ENCODE results near the gene FBXO38.

The FBXO38 gene

GRCh38 chr5:148395031-148395430 is 11.3 kb downstream of the FBXO38 start:
- H3K36me3 ChIP-seq (ENCODE audit: control insufficient read depth in 1 of 2, insufficient read depth in 2 of 2, low read length in 2 of 2): peaks cover 2 to 6% of the 10 kb centered on the region in 2 experiments
- no peak overlapping the region for H3K27ac ChIP-seq (ENCODE audit: low read depth, low read length)
- no peak overlapping the region for H3K4me2 ChIP-seq (ENCODE audit: low read length)
- no CpG with 5 or more reads among the region's 2 CpGs for WGBS (ENCODE audit: extremely low coverage, insufficient coverage, insufficient read length)
- no peak overlapping the region for H3K9ac ChIP-seq (ENCODE audit: low read length)
- DNase-seq: no peak
- H3K79me1 ChIP-seq (ENCODE audit: low read length): no peaks in the 10 kb centered on the region
- no peak overlapping the region for H4K12ac ChIP-seq (ENCODE audit: low read depth, low read length)
- H3K4ac ChIP-seq (ENCODE audit: low read depth, low read length): no peak overlapping the region
- no peak overlapping the region for H2BK5ac ChIP-seq (ENCODE audit: low read depth, low read length, poor library complexity)
- H2BK12ac ChIP-seq (ENCODE audit: low read length): no peak overlapping the region
- H3K27me3 ChIP-seq (ENCODE audit: insufficient read depth, low read length): no peaks in the 10 kb centered on the region
- no peak overlapping the region for H3K14ac ChIP-seq (ENCODE audit: low read length)
- no peak overlapping the region for H2AFZ ChIP-seq (ENCODE audit: insufficient read depth, low read length, poor library complexity)
- H3K4me1 ChIP-seq (ENCODE audit: control insufficient read depth in 1 of 2, insufficient read depth in 2 of 2, low read length in 2 of 2): peaks cover 2 to 4% of the 10 kb centered on the region in 2 experiments
- no peak overlapping the region for H3K4me3 ChIP-seq (ENCODE audit: low read depth, low read length)
- H3K9me3 ChIP-seq (ENCODE audit: insufficient read depth, low read depth, low read length): no peaks in the 10 kb centered on the region
- H2BK120ac ChIP-seq (ENCODE audit: insufficient read depth, low read length, poor library complexity): no peak overlapping the region
- no peaks in the 10 kb centered on the region for H3K79me2 ChIP-seq (ENCODE audit: control insufficient read depth, insufficient read depth, low read length, poor library complexity)
- no peak overlapping the region for H3K18ac ChIP-seq (ENCODE audit: low read length)
- H4K8ac ChIP-seq (ENCODE audit: low read depth, low read length): no peak overlapping the region
- no peak overlapping the region for H2AK5ac ChIP-seq (ENCODE audit: low read length)
- no peak overlapping the region for H4K91ac ChIP-seq (ENCODE audit: low read depth, low read length)
- no peak overlapping the region for H3K23ac ChIP-seq (ENCODE audit: low read length)

GRCh38 chr5:148397968-148398595 is 14.3 kb downstream of the FBXO38 start:
- H3K79me2 ChIP-seq (ENCODE audit: control insufficient read depth, insufficient read depth, low read length, poor library complexity): no peaks in the 10 kb centered on the region
- no CpG with 5 or more reads among the region's 3 CpGs for WGBS (ENCODE audit: extremely low coverage, insufficient coverage, insufficient read length)

GRCh38 chr5:148398698-148399121 is 15.0 kb downstream of the FBXO38 start:
- no CpG with 5 or more reads among the region's 5 CpGs for WGBS (ENCODE audit: extremely low coverage, insufficient coverage, insufficient read length)
- DNase-seq: no peak
- H2AFZ ChIP-seq (ENCODE audit: insufficient read depth, low read length, poor library complexity): no peak overlapping the region
- no peak overlapping the region for H3K27ac ChIP-seq (ENCODE audit: low read depth, low read length)
- H4K8ac ChIP-seq (ENCODE audit: low read depth, low read length): no peak overlapping the region
- H4K12ac ChIP-seq (ENCODE audit: low read depth, low read length): no peak overlapping the region
- peaks cover 2 to 4% of the 10 kb centered on the region in 2 experiments for H3K4me1 ChIP-seq (ENCODE audit: control insufficient read depth in 1 of 2, insufficient read depth in 2 of 2, low read length in 2 of 2)
- no peak overlapping the region for H3K4ac ChIP-seq (ENCODE audit: low read depth, low read length)
- H3K9ac ChIP-seq (ENCODE audit: low read length): no peak overlapping the region
- H2AK5ac ChIP-seq (ENCODE audit: low read length): no peak overlapping the region
- no peaks in the 10 kb centered on the region for H3K27me3 ChIP-seq (ENCODE audit: insufficient read depth, low read length)
- H2BK5ac ChIP-seq (ENCODE audit: low read depth, low read length, poor library complexity): no peak overlapping the region
- peaks cover 4 to 11% of the 10 kb centered on the region in 2 experiments for H3K36me3 ChIP-seq (ENCODE audit: control insufficient read depth in 1 of 2, insufficient read depth in 2 of 2, low read length in 2 of 2)
- H3K79me2 ChIP-seq (ENCODE audit: control insufficient read depth, insufficient read depth, low read length, poor library complexity): no peaks in the 10 kb centered on the region
- H3K9me3 ChIP-seq (ENCODE audit: insufficient read depth, low read depth, low read length): no peaks in the 10 kb centered on the region
- H3K23ac ChIP-seq (ENCODE audit: low read length): no peak overlapping the region
- no peak overlapping the region for H4K91ac ChIP-seq (ENCODE audit: low read depth, low read length)
- H2BK120ac ChIP-seq (ENCODE audit: insufficient read depth, low read length, poor library complexity): no peak overlapping the region
- H3K18ac ChIP-seq (ENCODE audit: low read length): no peak overlapping the region
- H3K79me1 ChIP-seq (ENCODE audit: low read length): no peaks in the 10 kb centered on the region
- no peak overlapping the region for H3K14ac ChIP-seq (ENCODE audit: low read length)
- H2BK12ac ChIP-seq (ENCODE audit: low read length): no peak overlapping the region
- no peak overlapping the region for H3K4me2 ChIP-seq (ENCODE audit: low read length)
- no peak overlapping the region for H3K4me3 ChIP-seq (ENCODE audit: low read depth, low read length)

More at GRCh38 chr5:148397968-148398595, 14.3 kb downstream of the FBXO38 start:
- H4K91ac ChIP-seq (ENCODE audit: low read depth, low read length): no peak overlapping the region
- no peak overlapping the region for H3K4me3 ChIP-seq (ENCODE audit: low read depth, low read length)
- H3K27me3 ChIP-seq (ENCODE audit: insufficient read depth, low read length): no peaks in the 10 kb centered on the region
- no peak overlapping the region for H2BK5ac ChIP-seq (ENCODE audit: low read depth, low read length, poor library complexity)
- DNase-seq: peak in 1 of 2 donors; percentile 55
- no peak overlapping the region for H3K4ac ChIP-seq (ENCODE audit: low read depth, low read length)
- no peak overlapping the region for H3K18ac ChIP-seq (ENCODE audit: low read length)
- H2BK120ac ChIP-seq (ENCODE audit: insufficient read depth, low read length, poor library complexity): no peak overlapping the region
- H3K27ac ChIP-seq (ENCODE audit: low read depth, low read length): no peak overlapping the region
- H4K12ac ChIP-seq (ENCODE audit: low read depth, low read length): no peak overlapping the region
- H4K8ac ChIP-seq (ENCODE audit: low read depth, low read length): no peak overlapping the region
- no peak overlapping the region for H2AK5ac ChIP-seq (ENCODE audit: low read length)
- H2AFZ ChIP-seq (ENCODE audit: insufficient read depth, low read length, poor library complexity): no peak overlapping the region
- H3K9ac ChIP-seq (ENCODE audit: low read length): no peak overlapping the region
- no peak overlapping the region for H3K23ac ChIP-seq (ENCODE audit: low read length)
- no peaks in the 10 kb centered on the region for H3K79me1 ChIP-seq (ENCODE audit: low read length)
- peaks cover 4 to 11% of the 10 kb centered on the region in 2 experiments for H3K36me3 ChIP-seq (ENCODE audit: control insufficient read depth in 1 of 2, insufficient read depth in 2 of 2, low read length in 2 of 2)
- H3K4me1 ChIP-seq (ENCODE audit: control insufficient read depth in 1 of 2, insufficient read depth in 2 of 2, low read length in 2 of 2): peaks cover 2 to 4% of the 10 kb centered on the region in 2 experiments
- H3K9me3 ChIP-seq (ENCODE audit: insufficient read depth, low read depth, low read length): no peaks in the 10 kb centered on the region
- peak overlapping the region; percentile 34 for H3K4me2 ChIP-seq (ENCODE audit: low read length)
- H2BK12ac ChIP-seq (ENCODE audit: low read length): no peak overlapping the region
- H3K14ac ChIP-seq (ENCODE audit: low read length): no peak overlapping the region

- H3K18ac ChIP-seq (ENCODE audit: low read length): no peak overlapping the region
- no CpG with 5 or more reads among the region's 2 CpGs for WGBS (ENCODE audit: extremely low coverage, insufficient coverage, insufficient read length)
- no peak overlapping the region for H2BK5ac ChIP-seq (ENCODE audit: low read depth, low read length, poor library complexity)
- H2AFZ ChIP-seq (ENCODE audit: insufficient read depth, low read length, poor library complexity): no peak overlapping the region
- H4K91ac ChIP-seq (ENCODE audit: low read depth, low read length): no peak overlapping the region
- no peaks in the 10 kb centered on the region for H3K79me1 ChIP-seq (ENCODE audit: low read length)
- no peak overlapping the region for H2BK120ac ChIP-seq (ENCODE audit: insufficient read depth, low read length, poor library complexity)
- H2BK12ac ChIP-seq (ENCODE audit: low read length): no peak overlapping the region
- no peak overlapping the region for H3K27ac ChIP-seq (ENCODE audit: low read depth, low read length)
- H2AK5ac ChIP-seq (ENCODE audit: low read length): no peak overlapping the region
- H4K12ac ChIP-seq (ENCODE audit: low read depth, low read length): no peak overlapping the region
- H3K79me2 ChIP-seq (ENCODE audit: control insufficient read depth, insufficient read depth, low read length, poor library complexity): no peaks in the 10 kb centered on the region
- no peak overlapping the region for H3K9ac ChIP-seq (ENCODE audit: low read length)
- H4K8ac ChIP-seq (ENCODE audit: low read depth, low read length): no peak overlapping the region
- peaks cover 3 to 7% of the 10 kb centered on the region in 2 experiments for H3K36me3 ChIP-seq (ENCODE audit: control insufficient read depth in 1 of 2, insufficient read depth in 2 of 2, low read length in 2 of 2)
- H3K9me3 ChIP-seq (ENCODE audit: insufficient read depth, low read depth, low read length): no peaks in the 10 kb centered on the region
- H3K14ac ChIP-seq (ENCODE audit: low read length): no peak overlapping the region
- no peak overlapping the region for H3K23ac ChIP-seq (ENCODE audit: low read length)
- peak in 1 of 2 donors; percentile 7 for DNase-seq
- no peak overlapping the region for H3K4ac ChIP-seq (ENCODE audit: low read depth, low read length)
- H3K4me3 ChIP-seq (ENCODE audit: low read depth, low read length): no peak overlapping the region
- H3K4me1 ChIP-seq (ENCODE audit: control insufficient read depth in 1 of 2, insufficient read depth in 2 of 2, low read length in 2 of 2): peaks cover 2 to 4% of the 10 kb centered on the region in 2 experiments
- no peaks in the 10 kb centered on the region for H3K27me3 ChIP-seq (ENCODE audit: insufficient read depth, low read length)
- no peak overlapping the region for H3K4me2 ChIP-seq (ENCODE audit: low read length)
These were observed 17.8 kb downstream of the FBXO38 start for GRCh38 chr5:148401604-148402003.

Data from trophoblast cell (in vitro differentiated cells and primary cell).